NCI-H2029 (cell line): Measurements from ENCODE around the gene GPR160.

Source experiments
- DNase-seq: peaks from one replicate; lab custom pipeline; 2025; lab: John Stamatoyannopoulos, UW

The GPR160 gene

DNA sequence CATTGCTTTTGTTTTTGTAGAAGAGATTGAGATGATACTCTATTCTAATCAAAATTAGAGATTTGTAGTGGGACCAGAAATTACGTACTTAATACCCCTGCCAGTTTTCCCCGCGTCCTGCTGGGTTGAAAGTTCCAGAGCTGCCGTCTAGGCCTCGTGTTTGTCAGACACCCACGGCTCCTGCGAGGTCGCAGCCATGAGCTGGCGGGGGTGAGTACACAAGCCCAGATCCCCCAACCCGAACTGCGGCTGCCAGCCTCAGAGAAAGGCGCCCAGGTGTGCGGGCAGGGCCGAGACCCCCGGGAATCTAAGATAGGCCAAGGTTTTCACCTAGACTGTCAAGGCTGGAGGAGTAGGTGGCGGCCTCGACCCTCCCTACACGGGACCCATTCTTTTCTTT lies 26.3 kb downstream of the GPR160 start:
- DNase-seq, result no peak

DNA sequence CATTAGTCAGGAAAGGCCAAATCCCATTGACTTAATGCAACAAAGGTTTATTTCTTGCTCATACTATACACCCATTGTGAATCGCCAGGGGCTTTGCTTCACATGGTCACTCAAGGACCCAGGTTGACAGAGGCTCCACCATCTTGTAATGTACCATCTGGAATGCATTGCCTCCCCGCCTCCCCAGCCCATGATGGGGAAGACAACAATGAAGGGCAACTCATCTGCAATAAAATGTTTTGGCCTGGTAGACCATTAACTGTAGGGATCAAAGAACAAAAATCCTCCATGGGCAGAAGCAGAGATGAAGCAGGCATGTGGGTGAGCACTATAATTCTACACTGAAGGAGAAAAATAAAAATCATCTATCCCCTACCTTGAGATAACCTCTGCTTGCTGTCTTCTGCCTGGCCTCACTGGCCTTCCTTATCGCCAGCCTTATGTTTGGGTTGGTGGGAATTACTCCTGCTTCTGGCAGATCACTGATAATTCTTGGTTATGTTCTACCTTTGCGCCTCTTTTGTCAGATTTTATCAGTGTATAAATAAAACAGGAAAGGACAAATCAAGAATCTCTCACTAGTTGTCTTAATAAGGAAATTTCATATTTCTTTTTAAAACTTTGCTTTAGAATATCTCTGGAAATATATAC lies 37.8 kb downstream of the GPR160 start:
- DNase-seq, result no peak

DNA sequence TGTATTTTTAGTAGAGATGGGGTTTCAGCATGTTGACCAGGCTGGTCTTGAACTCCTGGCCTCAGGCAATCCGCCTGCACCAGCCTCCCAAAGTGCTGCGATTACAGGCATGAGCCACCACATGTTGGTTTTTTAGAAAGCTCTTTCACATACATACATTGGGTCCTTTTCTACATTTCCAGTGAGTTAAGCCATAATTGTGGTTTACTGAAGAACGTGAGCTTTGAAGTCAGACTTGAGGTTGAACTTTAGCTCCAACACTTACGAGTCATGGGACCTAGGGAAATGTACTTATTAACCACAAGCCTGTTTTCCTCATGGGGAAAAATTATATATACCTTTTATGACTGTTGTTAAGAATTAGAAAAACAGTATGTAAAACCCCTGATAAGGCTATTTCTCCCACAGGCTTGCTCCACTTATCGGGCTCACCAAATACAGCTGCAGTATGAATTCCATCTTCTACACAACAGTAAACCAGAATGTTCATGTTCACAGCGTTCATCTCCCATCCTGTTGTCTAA lies 39.0 kb downstream of the GPR160 start:
- DNase-seq, result no peak

DNA sequence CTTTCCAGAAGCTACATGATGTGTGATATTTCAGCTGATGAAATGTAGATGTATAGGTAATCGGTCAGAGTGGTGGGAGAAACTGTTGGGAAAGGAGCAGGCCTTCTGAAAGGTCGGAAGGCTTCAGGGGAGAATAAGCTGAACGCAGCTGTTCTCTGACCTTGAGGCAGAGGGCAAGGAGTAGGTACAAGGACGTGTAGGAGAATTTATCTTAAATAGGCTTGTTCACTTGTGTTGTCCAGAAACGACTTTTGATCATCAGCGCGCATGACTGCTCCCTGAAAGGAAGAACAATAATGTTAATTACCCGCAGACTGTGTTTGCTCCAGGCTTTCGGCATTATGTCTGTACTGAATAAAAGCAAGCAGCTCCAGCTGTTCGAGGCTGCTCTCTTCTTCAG lies 39.6 kb downstream of the GPR160 start:
- no peak for DNase-seq

DNA sequence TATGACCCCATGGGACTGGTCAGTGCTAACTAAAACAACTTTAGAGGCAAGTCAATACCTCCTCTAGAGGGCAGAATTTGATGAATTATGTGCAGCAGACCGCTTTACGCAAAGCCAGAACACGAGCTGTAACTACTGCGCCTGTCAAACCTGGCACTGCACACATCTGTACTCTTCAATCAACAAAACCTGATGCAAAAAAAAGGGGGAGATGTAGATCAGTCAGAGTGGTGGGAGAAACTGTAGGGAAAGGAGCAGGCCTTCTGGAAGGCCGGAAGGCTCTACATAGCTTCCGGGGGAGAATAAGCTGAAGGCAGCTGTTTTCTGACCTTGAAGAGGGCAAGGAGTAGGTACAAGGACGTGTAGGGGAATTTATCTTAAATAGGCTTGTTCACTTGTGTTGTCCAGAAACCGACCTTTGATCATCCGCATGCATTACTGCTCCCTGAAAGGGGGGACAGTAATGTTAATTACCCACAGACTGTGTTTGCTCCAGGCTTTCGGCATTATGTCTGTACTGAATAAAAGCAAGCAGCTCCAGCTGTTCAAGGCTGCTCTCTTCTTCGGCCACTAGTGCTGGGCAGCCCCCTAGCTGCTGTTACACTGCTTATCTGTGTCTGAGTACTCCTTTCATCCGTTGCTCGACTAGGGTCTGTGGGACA lies 41.0 kb downstream of the GPR160 start:
- no peak for DNase-seq

DNA sequence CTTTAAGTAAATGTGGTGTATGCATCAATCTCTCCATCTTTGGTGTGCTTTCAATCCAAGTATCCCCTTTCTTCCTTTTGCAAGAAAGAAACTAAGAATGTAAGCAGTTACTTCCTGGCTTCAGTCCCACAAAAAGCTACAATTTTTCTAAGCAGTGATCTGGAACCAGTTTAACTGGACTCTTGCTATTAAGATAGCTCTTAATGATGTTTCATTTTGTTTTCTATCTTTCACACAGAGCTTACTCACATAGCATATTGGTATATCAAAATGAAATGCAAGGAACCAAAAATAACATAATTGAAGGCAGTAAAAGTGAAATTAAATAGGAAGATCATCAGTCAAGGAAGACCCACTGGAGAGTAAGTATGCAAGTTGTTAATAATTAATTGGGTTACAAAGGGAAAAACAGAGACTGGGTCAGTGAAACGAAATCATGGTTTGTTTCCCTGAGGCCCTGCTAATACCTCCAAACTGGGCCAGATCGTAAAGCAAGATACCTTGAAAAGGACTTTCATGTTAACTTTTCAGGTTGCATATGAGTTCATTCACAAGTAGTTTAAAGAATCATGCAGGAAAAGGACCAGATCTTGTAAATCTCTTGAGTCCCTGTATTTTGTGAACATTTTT lies 41.9 kb downstream of the GPR160 start:
- DNase-seq, result no peak

DNA sequence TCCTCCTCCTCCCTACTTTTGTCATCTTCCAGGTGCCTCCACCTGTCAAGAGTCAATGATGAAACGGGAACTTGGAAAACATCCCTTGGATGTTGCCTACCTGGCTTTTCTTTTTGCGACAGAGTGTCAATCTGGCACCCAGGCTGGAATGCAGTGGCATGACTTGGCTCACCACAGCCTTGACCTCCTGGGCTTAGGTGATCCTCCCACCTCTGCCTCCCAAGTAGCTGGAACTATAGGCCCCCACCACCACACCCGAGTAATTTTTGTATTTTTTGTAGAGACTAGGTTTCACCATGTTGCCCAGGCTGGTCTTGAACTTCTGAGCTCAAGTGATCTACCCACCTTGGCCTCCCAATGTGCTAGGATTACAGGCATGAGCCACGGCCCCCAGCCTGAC lies 42.8 kb downstream of the GPR160 start:
- DNase-seq, result no peak

DNA sequence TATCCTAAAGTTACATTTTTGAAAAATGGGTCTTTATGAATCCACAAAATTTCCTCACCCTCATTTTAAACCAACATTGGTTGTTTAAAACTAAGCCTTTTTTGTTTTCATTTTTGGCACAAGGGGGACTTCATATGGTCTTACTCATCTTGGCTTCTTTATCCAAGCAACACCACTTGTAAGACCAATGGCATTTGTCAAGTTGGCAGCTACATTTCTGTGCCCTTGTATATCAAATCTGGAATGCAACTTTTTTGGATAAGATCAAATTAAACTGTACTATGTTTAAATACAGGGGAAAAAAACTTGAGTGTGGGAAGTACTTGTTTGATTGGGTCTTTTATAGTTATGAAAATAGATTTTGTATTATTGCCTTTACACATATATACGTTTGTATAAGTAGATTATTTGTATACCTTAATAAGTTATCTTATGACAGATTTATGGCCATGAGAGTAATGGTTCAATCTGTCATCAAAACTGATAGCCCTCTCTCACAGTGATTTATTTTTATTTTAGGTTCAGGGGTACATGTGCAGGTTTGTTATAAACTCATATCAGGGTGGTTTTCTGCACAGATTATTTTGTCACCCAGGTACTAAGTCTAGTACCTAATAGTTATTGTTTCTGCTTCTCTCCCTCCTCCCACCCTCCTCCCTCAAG lies 43.4 kb downstream of the GPR160 start:
- DNase-seq, result no peak

DNA sequence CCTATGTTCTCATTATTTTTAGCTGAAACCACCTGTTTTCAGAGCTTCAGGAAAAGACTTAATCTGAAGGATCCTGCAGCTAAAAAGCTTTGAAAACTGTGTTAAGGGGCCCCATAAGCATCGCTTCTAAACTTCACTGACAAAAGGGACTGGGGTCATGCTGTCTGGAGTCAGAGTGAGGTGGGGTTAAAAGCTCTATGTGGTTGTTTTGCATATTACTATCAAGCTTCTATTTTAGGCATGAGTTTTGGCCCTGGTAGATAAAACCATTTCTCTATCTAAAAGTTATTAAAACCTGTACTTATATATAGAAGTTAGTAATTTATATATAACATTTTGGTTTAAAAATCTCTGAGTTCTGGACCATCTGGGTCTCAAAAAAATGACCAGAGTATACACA lies 45.5 kb downstream of the GPR160 start:
- DNase-seq, result no peak

DNA sequence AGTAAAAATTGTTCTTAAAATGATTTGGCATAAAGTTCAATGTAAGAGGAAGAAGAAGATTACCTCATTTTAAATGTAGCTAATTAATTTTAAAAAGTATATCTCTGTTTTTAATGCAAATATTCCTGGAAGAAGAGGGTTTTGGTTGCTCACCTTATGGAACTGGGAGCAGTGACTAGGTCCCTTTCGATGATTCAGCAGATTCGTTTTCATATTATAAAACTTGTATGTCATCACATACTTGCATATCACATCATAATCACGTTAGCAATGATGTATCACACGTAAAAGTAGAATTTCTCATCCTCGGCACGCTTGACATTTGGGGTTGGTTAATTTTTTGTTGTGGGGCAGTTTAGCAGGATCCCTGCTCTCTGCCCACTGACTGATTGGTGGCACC lies 47.6 kb downstream of the GPR160 start:
- DNase-seq, result no peak

DNA sequence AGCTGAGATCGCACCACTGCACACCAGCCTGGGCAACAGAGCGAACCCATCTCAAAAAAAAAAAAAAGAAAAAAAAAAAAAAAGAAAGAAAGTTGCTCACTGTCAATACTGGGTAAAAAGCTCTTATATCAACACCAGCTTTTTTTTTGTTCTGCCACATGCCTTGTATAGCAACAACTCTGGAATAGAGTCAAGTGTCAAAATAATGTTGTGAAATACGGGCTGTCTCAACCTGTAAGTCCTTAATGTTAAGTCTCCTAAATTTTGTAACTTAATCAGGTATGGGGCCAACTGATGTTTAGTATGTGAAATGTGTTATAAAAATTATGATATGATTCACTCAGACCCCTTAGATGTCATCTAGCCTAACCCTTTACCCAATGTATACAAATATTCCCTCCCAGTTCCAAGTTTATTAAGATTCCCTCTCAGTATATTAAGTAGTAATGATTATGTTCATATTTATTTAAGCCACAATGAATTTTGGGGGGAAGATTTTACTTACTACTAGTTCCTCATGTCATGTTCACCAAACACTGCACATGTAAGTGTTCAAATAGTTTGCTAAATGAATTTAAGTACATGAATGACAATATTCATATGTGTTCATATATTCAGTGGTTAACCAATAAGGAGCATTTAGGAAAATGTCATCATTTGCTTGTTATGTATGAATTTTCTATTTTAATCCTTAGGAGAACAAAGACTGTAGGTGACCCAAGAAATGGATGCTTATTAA lies 52.2 kb downstream of the GPR160 start:
- DNase-seq, result no peak

DNA sequence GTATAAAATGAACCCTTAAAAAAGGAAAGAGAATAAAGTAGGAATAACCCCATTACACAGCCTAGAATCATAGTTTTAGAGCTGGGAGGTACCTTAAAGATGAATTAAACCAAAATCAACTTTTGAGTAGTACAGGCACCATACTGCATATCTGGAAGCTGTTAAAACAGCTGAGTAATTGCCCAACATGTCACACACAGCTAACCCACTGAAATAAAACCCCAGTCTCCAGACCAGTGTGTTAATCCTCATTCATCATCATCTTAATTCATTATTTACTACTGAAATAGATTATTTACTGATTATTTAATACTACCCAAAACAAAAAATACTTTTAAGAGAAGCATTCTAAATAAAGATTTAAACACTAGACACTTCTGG lies 52.8 kb downstream of the GPR160 start:
- no peak for DNase-seq

DNA sequence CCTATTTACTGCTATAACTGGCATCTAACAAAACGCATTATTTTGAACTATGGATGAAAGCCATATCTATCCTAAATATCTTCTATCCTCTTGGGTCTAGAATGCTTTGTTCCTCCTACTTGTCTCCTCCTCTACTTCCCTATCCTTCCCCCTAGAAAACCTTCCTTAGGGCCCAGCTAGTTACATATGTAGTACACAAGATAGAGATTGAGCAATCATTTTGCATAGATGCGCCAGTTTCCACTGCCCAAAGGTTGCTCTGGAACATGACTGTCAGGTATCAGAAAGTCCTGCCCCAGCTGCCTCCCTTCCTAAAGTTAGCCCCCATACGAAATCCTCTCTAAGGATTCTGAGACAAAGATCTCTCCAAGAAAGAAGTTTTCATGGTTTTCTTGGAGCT lies 55.1 kb downstream of the GPR160 start:
- no peak for DNase-seq

DNA sequence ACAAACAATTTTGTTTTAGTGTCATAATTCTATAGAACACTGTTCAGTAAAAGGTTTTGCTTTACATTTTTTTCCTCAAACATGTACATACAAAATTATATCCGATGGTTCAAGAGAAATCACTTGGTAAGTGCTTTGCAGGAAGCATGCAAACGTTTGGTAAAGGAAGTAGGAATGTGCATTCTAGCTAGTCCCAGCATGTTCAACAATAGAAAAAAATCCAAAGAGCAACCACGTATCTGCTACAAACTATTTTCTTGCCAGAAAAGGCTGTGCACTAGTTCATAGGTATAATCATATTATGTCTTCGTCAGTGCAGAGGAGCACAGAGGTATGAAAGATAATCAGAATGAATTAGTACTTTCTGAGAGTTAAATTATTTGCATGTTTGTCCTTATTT lies 58.0 kb downstream of the GPR160 start:
- DNase-seq, result no peak

DNA sequence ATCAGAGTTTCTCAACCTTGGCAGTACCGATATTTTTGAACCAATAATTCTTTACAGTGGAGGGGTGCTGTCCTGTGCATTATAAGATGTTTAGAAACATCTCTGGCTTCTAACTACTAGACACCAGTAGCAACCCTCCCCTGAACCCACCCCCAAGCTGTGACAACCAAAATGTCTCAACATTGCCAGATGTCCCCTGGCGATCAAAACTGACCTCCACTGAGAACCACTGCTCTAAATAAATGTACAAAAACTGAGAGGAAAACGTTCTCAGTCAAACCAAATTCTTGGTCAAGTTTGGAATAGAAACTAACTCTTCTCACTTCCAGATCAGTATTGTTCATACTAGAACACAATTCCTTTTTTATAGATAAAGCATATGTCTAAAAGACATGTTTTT lies 58.5 kb downstream of the GPR160 start:
- no peak for DNase-seq

DNA sequence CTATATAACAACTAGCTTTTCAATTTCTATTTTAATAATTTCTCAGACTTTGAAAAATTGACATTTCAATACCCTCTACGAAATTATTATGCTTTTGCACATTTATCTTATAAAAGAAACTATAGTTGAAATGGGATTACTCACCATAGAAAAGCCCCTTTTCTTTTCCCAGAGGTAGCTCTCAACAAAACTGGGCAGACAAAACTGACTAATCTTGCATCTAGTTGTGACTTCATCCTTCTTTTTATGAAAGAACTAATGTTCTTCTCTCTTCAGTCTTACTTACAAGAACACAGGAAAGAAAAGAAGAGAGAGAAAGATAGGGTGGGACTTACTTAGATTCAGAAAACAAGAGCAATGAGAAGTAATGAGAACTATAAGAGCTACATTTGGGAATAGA lies 61.0 kb downstream of the GPR160 start:
- no peak for DNase-seq

DNA sequence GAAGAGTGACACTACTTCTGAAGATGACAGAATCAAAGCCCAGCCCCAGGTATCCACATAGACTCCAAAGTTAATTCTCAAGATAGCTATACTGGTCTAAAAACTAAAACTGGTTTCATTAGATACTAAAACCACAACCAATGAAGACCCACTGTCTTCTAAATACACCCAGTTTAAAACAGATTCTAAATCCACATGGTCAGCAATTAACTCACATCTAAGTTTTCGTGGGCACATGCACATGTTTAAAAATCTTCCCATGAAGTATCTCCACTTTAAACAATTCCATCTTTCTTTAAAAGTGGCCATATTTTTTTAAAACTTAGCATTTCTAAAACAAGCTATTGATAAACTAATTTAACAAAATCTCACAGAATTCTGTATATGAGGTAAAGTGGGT lies 63.1 kb downstream of the GPR160 start:
- no peak for DNase-seq

DNA sequence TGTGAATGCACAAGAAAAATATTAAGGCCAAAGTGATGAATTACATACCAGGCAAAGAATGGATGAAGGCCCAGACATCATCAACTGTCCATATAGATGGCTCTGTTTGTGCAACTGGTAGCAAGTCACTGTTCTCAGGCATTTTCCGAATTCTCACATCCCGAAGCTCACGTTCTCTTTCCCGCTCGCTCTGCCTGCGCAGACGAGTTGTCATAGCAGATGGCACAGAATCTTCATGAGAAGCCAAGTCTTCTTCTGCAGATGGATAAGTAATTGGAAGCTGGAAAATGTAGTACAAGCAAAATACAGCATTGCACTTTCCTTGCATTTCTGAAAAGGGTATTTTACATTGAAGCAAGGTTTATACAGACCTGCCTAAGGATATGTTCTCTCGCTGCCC lies 64.6 kb downstream of the GPR160 start:
- no peak for DNase-seq

DNA sequence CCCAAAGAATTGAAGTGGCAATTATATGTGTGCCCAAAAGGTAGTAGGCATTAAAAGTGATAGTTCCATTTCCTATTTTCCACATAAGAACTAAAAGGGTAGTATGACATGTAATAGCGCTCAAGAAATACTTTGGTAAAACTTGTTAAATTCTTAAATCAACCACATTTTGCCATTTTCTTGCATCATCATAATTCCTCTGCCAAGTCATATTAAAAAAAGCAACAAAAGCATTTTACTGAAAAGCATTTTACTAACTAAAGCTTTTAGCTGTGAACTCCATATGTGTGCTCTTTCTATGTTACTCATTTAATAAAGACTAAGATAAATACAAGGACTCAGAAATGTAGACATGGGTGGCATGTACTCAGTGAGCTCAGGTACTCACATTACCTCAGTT lies 70.1 kb downstream of the GPR160 start:
- DNase-seq, result no peak

DNA sequence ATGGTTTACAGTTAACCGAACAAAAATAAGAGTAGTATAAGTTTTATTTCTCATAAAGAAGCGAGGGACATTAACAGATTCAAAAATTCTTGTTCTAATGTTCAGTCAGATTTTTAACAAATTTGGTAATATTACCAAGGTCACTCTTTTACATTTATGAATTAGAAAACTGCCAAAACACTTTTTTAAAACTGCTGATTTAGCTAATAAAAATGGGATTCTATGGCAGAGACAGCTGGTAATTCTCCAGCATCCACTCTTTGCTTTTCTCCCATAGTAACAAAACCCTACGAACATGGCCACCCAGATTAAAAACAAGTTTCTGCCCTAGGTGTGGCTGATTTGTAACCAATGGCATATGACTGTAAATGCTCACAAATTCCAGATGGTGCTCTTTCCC lies 71.2 kb downstream of the GPR160 start:
- DNase-seq, result no peak

DNA sequence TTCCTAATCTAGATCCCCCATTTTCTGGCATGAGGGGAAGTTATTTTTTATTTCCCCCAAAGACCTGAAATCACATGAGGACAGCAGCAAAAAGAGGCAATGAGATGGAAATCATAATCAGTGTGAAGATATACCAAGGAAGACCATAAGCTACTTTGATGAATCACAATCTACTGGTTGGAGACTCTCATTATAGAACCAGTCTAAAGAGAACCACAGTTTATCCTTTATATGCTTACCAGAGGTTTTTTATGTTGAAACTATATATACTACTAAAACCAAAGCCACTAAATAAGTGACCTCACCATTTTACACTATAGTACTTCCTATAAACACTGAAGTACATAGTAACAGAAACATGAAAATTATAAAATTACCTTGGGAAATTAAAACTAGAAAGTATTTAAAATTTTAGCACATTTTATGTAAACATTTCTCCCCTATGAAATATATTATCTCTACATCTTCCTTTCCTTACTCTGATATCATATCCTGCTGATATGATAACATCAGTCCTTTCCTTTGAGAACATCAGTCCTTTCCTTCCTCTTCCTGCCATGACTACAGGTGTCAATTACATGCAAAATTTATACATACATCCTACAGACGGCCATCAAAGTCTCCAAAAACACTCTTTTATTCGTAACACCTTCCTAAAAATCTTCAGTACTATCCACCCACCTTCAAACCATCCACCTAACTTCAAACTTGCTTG lies 71.9 kb downstream of the GPR160 start:
- no peak for DNase-seq
